Endothelial cell of umbilical vein (primary cell): Measurements from ENCODE around the gene GPAT2. TPM values are rescaled to one million over a fixed set of nuclear protein-coding genes. Genes with fewer than 3 reads are reported as not detected.
"Not testable (repeated sequence)": the region's sequence is repeated elsewhere in the genome, so short reads cannot be mapped to it uniquely, and the experiment has no call there.

ENCODE experiments used
- BruUV-seq: library from RNA; stranded (reverse); fragments of 400-500 nt; replicated peaks from 2 replicates; lab custom pipeline; 2021; lab: Mats Ljungman, UMichigan
- CTCF ChIA-PET: fragments of 300-600, 350-600 bp; sonication (Branson Sonifier 250); formaldehyde crosslinking; loops from one replicate; lab custom pipeline; 2021; ENCODE audit warnings: antibody characterized with exemption, inconsistent platforms; lab: Charles Lee
- POLR2A ChIA-PET: fragments of 300-600, 350-600 bp; sonication (Branson Sonifier 250); formaldehyde crosslinking; loops from one replicate; lab custom pipeline; 2021; ENCODE audit warnings: antibody characterized with exemption, inconsistent platforms; lab: Charles Lee
- DNase-seq: peaks from one replicate; pipeline ENCODE4 v3.0.0-alpha.2; 2011; ENCODE audit warnings: low read depth, low spot score
- FAIRE-seq: peaks from 2 replicates; lab custom pipeline; 2011; peaks lifted over from hg19 to GRCh38; lab: Jason Lieb, UNC
- H2AFZ ChIP-seq: 2 replicates; pipeline ENCODE4 v1.6.0; 2012; ENCODE audit warnings: low read depth, low read length, control low read depth, inconsistent platforms
- H3K27ac ChIP-seq: 2 replicates; pipeline ENCODE4 v1.5.1; 2011; ENCODE audit warnings: low read depth, mild to moderate bottlenecking, control low read depth, low read length, moderate library complexity; ENCODE audit not compliant: insufficient read depth
- H3K27me3 ChIP-seq, 2 experiments: 2 replicates each; pipeline versions ENCODE4 v1.6.0 to v1.6.1; 2011; ENCODE audit warnings: low read length in 2 of 2, mixed read lengths in 1 of 2; ENCODE audit not compliant: control insufficient read depth in 2 of 2, insufficient read depth in 2 of 2
- H3K36me3 ChIP-seq, 2 experiments: 2 replicates in 1 of 2; 3 replicates in 1 of 2; pipeline ENCODE4 v1.5.1; 2011; ENCODE audit warnings: low read length in 2 of 2, mild to moderate bottlenecking in 1 of 2, moderate library complexity in 1 of 2; ENCODE audit not compliant: control insufficient read depth in 2 of 2, insufficient read depth in 2 of 2; ENCODE audit errors: extremely low read depth in 1 of 2
- H3K4me1 ChIP-seq: 3 replicates; pipeline ENCODE4 v1.5.1; 2011; ENCODE audit warnings: mild to moderate bottlenecking, low read length; ENCODE audit not compliant: control insufficient read depth, insufficient read depth; ENCODE audit errors: extremely low read depth
- H3K4me2 ChIP-seq: 2 replicates; pipeline ENCODE4 v1.6.1; 2011; ENCODE audit warnings: low read length, control low read depth, mixed read lengths; ENCODE audit not compliant: insufficient read depth
- H3K4me3 ChIP-seq, 3 experiments: fragments of 200-600 bp in 1 of 3; sonication (generic), shearing (Covaris generic) in 1 of 3; replicated peaks in 1 of 3; 2 replicates each; pipeline ENCODE4 v1.5.1; 2011 to 2016; ENCODE audit warnings: control low read depth in 3 of 3, low read length in 3 of 3, mild to moderate bottlenecking in 2 of 3, inconsistent platforms in 1 of 3, low read depth in 1 of 3, moderate library complexity in 1 of 3; ENCODE audit not compliant: insufficient read depth in 1 of 3
- H3K79me2 ChIP-seq: 2 replicates; pipeline ENCODE4 v1.6.0; 2012; ENCODE audit warnings: low read length, inconsistent platforms; ENCODE audit not compliant: control insufficient read depth, insufficient read depth
- H3K9ac ChIP-seq: replicated peaks from 2 replicates; pipeline ENCODE3; 2011; ENCODE audit warnings: low read length, control low read depth; ENCODE audit not compliant: insufficient read depth; ENCODE audit errors: extremely low read depth
- H3K9me1 ChIP-seq: replicated peaks from 3 replicates; pipeline ENCODE4 v1.6.0; 2011; ENCODE audit warnings: mild to moderate bottlenecking, low read length; ENCODE audit not compliant: control insufficient read depth, insufficient read depth; ENCODE audit errors: extremely low read depth
- H3K9me3 ChIP-seq: replicated peaks from 2 replicates; pipeline ENCODE4 v1.5.1; 2012; ENCODE audit warnings: low read length, inconsistent platforms; ENCODE audit not compliant: control insufficient read depth, insufficient read depth
- H4K20me1 ChIP-seq: replicated peaks from 2 replicates; pipeline ENCODE3; 2011; ENCODE audit warnings: mild to moderate bottlenecking, low read length; ENCODE audit not compliant: control insufficient read depth, insufficient read depth; ENCODE audit errors: extremely low read depth
- CTCF ChIP-seq, 2 donors: IDR thresholded peaks; 1 replicate in 1 of 2; 2 replicates in 1 of 2; pipeline ENCODE4 v1.5.1; 2011; ENCODE audit warnings: low read length in 2 of 2, mild to moderate bottlenecking in 2 of 2, moderate library complexity in 2 of 2, control low read depth in 1 of 2, inconsistent platforms in 1 of 2, low read depth in 1 of 2; ENCODE audit not compliant: insufficient read depth in 1 of 2; ENCODE audit errors: extremely low read depth in 1 of 2
- EZH2 ChIP-seq: IDR thresholded peaks from 2 replicates; pipeline ENCODE4 v1.6.1; 2012; ENCODE audit warnings: borderline replicate concordance, low read depth, mild to moderate bottlenecking, moderate library complexity, low read length, inconsistent platforms; ENCODE audit not compliant: severe bottlenecking
- MAX ChIP-seq: IDR thresholded peaks from 2 replicates; pipeline ENCODE4 v1.6.1; 2011; ENCODE audit not compliant: insufficient read depth, insufficient read length
- MYC ChIP-seq: IDR thresholded peaks from one replicate; pipeline ENCODE4 v1.6.1; 2011; ENCODE audit warnings: mild to moderate bottlenecking, low read depth, low read length
- dilution Hi-C: fragments of 300-500 bp; cut with MboI; formaldehyde crosslinking; loops from one replicate; pipeline ENCODE4 v1.15.0; 2019; ENCODE audit warnings: low sequenced_read_pairs; ENCODE audit not compliant: extremely low pct_ligation_motif_present
- intact Hi-C: fragments of 100-400 bp; cut with micrococcal nuclease; formaldehyde crosslinking; loops from one replicate; pipeline ENCODE4 v1.10.0; 2022
- polyA plus RNA-seq, 4 experiments: library from polyadenylated mRNA; depleted of rRNA in 3 of 4; stranded (reverse) in 3 of 4; unstranded in 1 of 4; fragments of >200 nt; gene quantifications; 2 replicates each; pipeline versions ENCODE4 v1.2.1 to v1.2.3, GENCODE V29; 2011 to 2012; ENCODE audit warnings: missing spikeins in 1 of 4
- total RNA-seq: library from RNA; stranded (reverse); gene quantifications from 2 replicates; pipeline ENCODE4 v1.2.3, GENCODE V29; 2021

Gene GPAT2
- total and polyA plus RNA-seq, 2 donors (not counting 3 experiments of a cell fraction or from before 2014, with no cell fraction given) = 6.6 to 10.3 TPM

- H3K9ac ChIP-seq, H3K9me1 ChIP-seq, POLR2A ChIA-PET, FAIRE-seq, intact Hi-C loops, H3K27me3 ChIP-seq, H3K27ac ChIP-seq, BruUV-seq, H3K36me3 ChIP-seq, H4K20me1 ChIP-seq, H3K4me1 ChIP-seq, H3K4me3 ChIP-seq, dilution Hi-C loops, H3K79me2 ChIP-seq, H2AFZ ChIP-seq, H3K9me3 ChIP-seq, DNase-seq, H3K4me2 ChIP-seq: not testable (repeated sequence)
- CTCF ChIA-PET = interaction anchor here (1.1 kb wide), 1 partner anchor 91 kb away, joined by 3 read pairs; no protein-coding TSS in a partner anchor
Measured at GRCh38 chr2:96025755-96026154, 9.0 kb downstream of the GPAT2 start.

GRCh38 chr2:96025194-96025492 lies 9.6 kb downstream of the GPAT2 start:
- Histone ChIP-seq H3K9me1 (no peaks in the 10 kb centered on the region), H3K27ac (no peak overlapping the region), H3K79me2 (no peaks in the 10 kb centered on the region), H3K4me2 (no peak overlapping the region), H3K4me1 (no peaks in the 10 kb centered on the region), H4K20me1 (no peaks in the 10 kb centered on the region), H3K9ac (no peak overlapping the region), H3K36me3 (no peaks in the 10 kb centered on the region), H2AFZ (no peak overlapping the region), H3K27me3 (no peaks in the 10 kb centered on the region), H3K9me3 (no peaks in the 10 kb centered on the region), H3K4me3 (no peak overlapping the region)
- intact Hi-C loops = no loop called here
- BruUV-seq = no TSS peak
- DNase-seq (no peak), FAIRE-seq (no peak)
- dilution Hi-C loops = no loop called here
- ChIA-PET CTCF (interaction anchor here (0.6 to 3.9 kb wide), 5 partner anchors 32 to 791 kb away, joined by 3 to 87 read pairs (median 5); partner anchors contain the start of gene CNNM3), POLR2A (no interaction called here)
- TF ChIP-seq MAX (no peak), EZH2 (no peak), MYC (no peak), CTCF (IDR thresholded peaks at IDR 0.05; ENCODE audit: extremely low read depth in 1 of 2, insufficient read depth in 1 of 2, low read depth in 1 of 2, low read length in 2 of 2) (no peak)
